ENCODE results near the gene STRN3. TPM values are rescaled to one million over a fixed set of nuclear protein-coding genes. Genes with fewer than 3 reads are reported as not detected.

Gene STRN3
- total RNA-seq, 6 experiments from 2014 or later: 19.5 to 28.0 (median 21.5) TPM

DNA sequence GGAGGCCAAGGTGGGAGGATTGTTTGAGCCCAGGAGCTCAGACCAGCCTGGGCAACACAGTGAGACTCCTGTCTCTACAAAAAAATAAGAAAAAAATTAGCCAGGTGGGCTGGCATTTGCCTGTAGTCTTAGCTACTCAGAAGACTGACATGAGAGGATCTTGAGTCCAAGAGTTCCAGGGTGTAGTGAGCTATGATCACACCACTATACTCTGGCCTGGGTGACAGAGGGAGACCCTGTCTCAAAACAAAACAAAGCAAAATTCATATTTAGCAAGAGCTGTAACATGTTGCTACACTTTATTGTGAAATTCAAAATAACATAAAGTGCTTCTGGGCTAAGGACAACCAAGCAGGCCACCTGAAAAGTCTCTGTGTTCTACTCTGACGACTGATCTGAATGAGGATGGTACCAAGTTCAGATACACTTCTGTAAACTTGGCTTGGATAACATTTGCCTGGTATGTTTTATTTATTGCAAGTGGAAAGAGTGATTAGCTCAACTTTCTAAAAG, 11.6 kb upstream of the STRN3 start:
- DNase-seq (no peak), ATAC-seq (peak; percentile 31 to 79 (median 46))
- H3K27ac ChIP-seq: peak overlapping the region in 2 of 3 donors; percentile 61 to 77
- H3K4me1 ChIP-seq: peaks cover 0 to 26% (median 11%) of the 10 kb centered on the region in 4 donors
- TF ChIP-seq POLR2A (IDR thresholded peaks at IDR 0.05): no peak
- TF ChIP-seq, protein P1, sequence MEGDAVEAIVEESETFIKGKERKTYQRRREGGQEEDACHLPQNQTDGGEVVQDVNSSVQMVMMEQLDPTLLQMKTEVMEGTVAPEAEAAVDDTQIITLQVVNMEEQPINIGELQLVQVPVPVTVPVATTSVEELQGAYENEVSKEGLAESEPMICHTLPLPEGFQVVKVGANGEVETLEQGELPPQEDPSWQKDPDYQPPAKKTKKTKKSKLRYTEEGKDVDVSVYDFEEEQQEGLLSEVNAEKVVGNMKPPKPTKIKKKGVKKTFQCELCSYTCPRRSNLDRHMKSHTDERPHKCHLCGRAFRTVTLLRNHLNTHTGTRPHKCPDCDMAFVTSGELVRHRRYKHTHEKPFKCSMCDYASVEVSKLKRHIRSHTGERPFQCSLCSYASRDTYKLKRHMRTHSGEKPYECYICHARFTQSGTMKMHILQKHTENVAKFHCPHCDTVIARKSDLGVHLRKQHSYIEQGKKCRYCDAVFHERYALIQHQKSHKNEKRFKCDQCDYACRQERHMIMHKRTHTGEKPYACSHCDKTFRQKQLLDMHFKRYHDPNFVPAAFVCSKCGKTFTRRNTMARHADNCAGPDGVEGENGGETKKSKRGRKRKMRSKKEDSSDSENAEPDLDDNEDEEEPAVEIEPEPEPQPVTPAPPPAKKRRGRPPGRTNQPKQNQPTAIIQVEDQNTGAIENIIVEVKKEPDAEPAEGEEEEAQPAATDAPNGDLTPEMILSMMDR (IDR thresholded peaks at IDR 0.05): no peak
- 33% methylated on average over 1 of the region's 1 CpG for WGBS (ENCODE audit: insufficient coverage, low coverage, low lambda C conversion rate, missing lambda C conversion rate)
- intact Hi-C loops (cut with DNase I): no loop called here
- H3K27me3 ChIP-seq: no peaks in the 10 kb centered on the region
- no peaks in the 10 kb centered on the region for H3K36me3 ChIP-seq
- H3K4me3 ChIP-seq: no peak overlapping the region
- H3K9me3 ChIP-seq: no peaks in the 10 kb centered on the region

GRCh38 chr14:31036552-31036951, 10.4 kb upstream of the STRN3 start:
- DNase-seq: no peak
- Histone ChIP-seq H3K4me1 (peaks cover 0 to 32% (median 14%) of the 10 kb centered on the region in 4 donors), H3K4me3 (no peak overlapping the region), H3K27me3 (no peaks in the 10 kb centered on the region), H3K36me3 (no peaks in the 10 kb centered on the region), H3K27ac (no peak overlapping the region), H3K9me3 (no peaks in the 10 kb centered on the region)
- 100% methylated on average over 3 of the region's 4 CpGs for WGBS (ENCODE audit: insufficient coverage, low coverage, low lambda C conversion rate, missing lambda C conversion rate)
- intact Hi-C loops (cut with DNase I): no loop called here
- no peak for TF ChIP-seq POLR2A (IDR thresholded peaks at IDR 0.05)
- TF ChIP-seq, protein P1 (IDR thresholded peaks at IDR 0.05): no peak
- ATAC-seq: no peak

- TF ChIP-seq, protein P1 (IDR thresholded peaks at IDR 0.05): no peak
- TF ChIP-seq POLR2A (IDR thresholded peaks at IDR 0.05): no peak
Measured at GRCh38 chr14:31030469-31030868, 4.3 kb upstream of the STRN3 start.

GRCh38 chr14:31029016-31029970, 3.1 kb upstream of the STRN3 start:
- no peaks in the 10 kb centered on the region for H3K36me3 ChIP-seq
- peaks cover 0 to 18% (median 7%) of the 10 kb centered on the region in 4 donors for H3K4me1 ChIP-seq
- TF ChIP-seq POLR2A (IDR thresholded peaks at IDR 0.05): no peak
- TF ChIP-seq, protein P1 (IDR thresholded peaks at IDR 0.05): no peak
- no peaks in the 10 kb centered on the region for H3K27me3 ChIP-seq
- no peaks in the 10 kb centered on the region for H3K9me3 ChIP-seq
- no peak overlapping the region for H3K27ac ChIP-seq
- 93% methylated on average over 3 of the region's 3 CpGs for WGBS (ENCODE audit: insufficient coverage, low coverage, low lambda C conversion rate, missing lambda C conversion rate)
- DNase-seq (no peak), ATAC-seq (no peak)
- no peak overlapping the region for H3K4me3 ChIP-seq
- intact Hi-C loops (cut with DNase I): no loop called here

More at GRCh38 chr14:31030469-31030868, 4.3 kb upstream of the STRN3 start:
- no peaks in the 10 kb centered on the region for H3K9me3 ChIP-seq
- DNase-seq: no peak
- H3K27me3 ChIP-seq: no peaks in the 10 kb centered on the region
- 91% methylated on average over 4 of the region's 5 CpGs for WGBS (ENCODE audit: insufficient coverage, low coverage, low lambda C conversion rate, missing lambda C conversion rate)
- peaks cover 0 to 20% (median 7%) of the 10 kb centered on the region in 4 donors for H3K4me1 ChIP-seq
- no peak overlapping the region for H3K27ac ChIP-seq
- no peaks in the 10 kb centered on the region for H3K36me3 ChIP-seq
- ATAC-seq: no peak
- intact Hi-C loops (cut with DNase I): no loop called here
- no peak overlapping the region for H3K4me3 ChIP-seq

All from right lobe of liver (tissue), 6 donors.